Prostate gland (tissue), 2 donors: ENCODE results near the gene PROCR.

Experiments used
- CTCF ChIP-seq, 4 experiments: fragments of 200-600 bp in 2 of 4; fragments of 450-650 bp in 2 of 4; sonication (generic) in 2 of 4; IDR thresholded peaks; 1 replicate in 3 of 4; 2 replicates in 1 of 4; pipeline ENCODE4 v1.5.1; 2016 to 2019; ENCODE audit warnings: antibody characterized with exemption in 4 of 4, mild to moderate bottlenecking in 2 of 4, moderate library complexity in 2 of 4
- POLR2AphosphoS5 ChIP-seq: sonication (generic); formaldehyde crosslinking; IDR thresholded peaks from one replicate; pipeline ENCODE4 v1.6.1; 2017; ENCODE audit warnings: antibody characterized with exemption

- no peak for TF ChIP-seq CTCF (IDR thresholded peaks at IDR 0.05)
- TF ChIP-seq POLR2AphosphoS5 = no peak
These were observed 15.8 kb downstream of the PROCR start for GRCh38 chr20:35187584-35188190.
